Heart left ventricle (tissue), 13 donors: Measurements from ENCODE around the gene GABBR2.

Experiments
- CTCF ChIP-seq, 12 donors: fragments of 200-600 bp; sonication (generic) in 4 of 12; IDR thresholded peaks; one replicate each; pipeline versions ENCODE4 v1.5.0 to v1.8.0; 2018 to 2022; ENCODE audit warnings: antibody characterized with exemption in 12 of 12, mild to moderate bottlenecking in 5 of 12
- POLR2A ChIP-seq, 2 donors: fragments of 450-650 bp; IDR thresholded peaks; one replicate each; pipeline ENCODE4 v1.6.1; 2017; ENCODE audit warnings: antibody characterized with exemption in 2 of 2, mild to moderate bottlenecking in 2 of 2, moderate library complexity in 2 of 2
- donor health status: ischemic (EF 13 %, LVEDD 7.1; RV severe dilation, severe dysfunction).
- donor health status: DM: no; HTN: yes; CAD: no.
- donor health status: DM: no; HTN: no; CAD: no.
- donor health status: ischemic (EF 25% LVEDD 6.9; RV normal size, moderate dysfunction).
- donor health status: ischemic (EF 25% LVEDD 5.7; RV mildly dilated, moderate dysfunction).
- donor health status: ischemic (EF 35%, LVEDD 5.7; RV mildly dilated, moderate dysfunction).
- donor health status: nonischemic (EF 11% LVEDD 7.7; RV severe dilation, severe dysfunction).
- donor health status: DM: yes; HTN: yes; CAD: no.
- donor health status: PGD.
- donor health status: ischemic (EF 29% LVEDD 5.4; RV normal size, mild dysfunction).
- donor health status: nonischemic (EF 23%, LVEDD 6.1; RV moderate dilation, normal function).

DNA sequence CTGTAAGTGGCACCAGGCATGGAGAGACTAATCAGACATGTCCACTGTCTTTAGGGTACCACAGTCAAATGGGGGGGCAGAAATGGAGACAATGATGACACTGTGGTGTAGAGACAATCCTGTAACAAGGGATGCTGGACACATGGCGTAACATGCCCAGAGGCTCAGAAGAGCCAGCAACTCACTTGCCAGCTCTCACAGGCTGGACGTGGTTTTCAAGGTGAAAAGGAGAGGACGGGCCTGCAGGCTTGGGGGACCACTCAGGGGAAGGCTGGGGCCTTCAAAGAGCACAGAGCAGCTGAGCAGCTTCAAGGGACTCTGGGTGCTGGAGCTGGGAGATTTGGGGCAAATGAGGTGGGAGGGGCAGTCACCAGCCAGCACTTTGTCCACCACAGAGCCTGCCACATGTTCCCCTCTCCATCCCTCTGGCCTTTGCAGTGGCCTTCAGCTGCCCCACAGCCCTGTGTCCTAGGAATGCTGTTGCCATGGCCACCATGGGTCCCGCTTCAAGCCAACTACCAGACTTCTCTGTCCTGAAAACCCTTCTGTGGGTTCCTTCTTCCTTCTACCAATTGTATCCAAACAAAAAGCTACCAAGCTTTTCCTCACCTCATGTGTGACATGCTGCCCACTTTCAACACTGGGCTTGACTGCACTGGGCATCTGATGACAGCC, 140.4 kb downstream of the GABBR2 start:
- TF ChIP-seq CTCF (IDR thresholded peaks at IDR 0.05) (no peak), POLR2A (IDR thresholded peaks at IDR 0.05) (no peak)
